Mesodermal cell (in vitro differentiated cells): Measurements from ENCODE around the gene UHRF1.
A peak's percentile ranks its signal among the peaks of the same experiment; 100 is the strongest.

Experiments
- H3K27ac ChIP-seq: 2 replicates; pipeline ENCODE4 v1.7.0; 2013; ENCODE audit warnings: mild to moderate bottlenecking, low read depth, low read length, moderate library complexity; ENCODE audit not compliant: severe bottlenecking
- H3K36me3 ChIP-seq: 2 replicates; pipeline ENCODE4 v1.7.1; 2013; ENCODE audit warnings: mild to moderate bottlenecking, low read length, moderate library complexity; ENCODE audit not compliant: control insufficient read depth, insufficient read depth
- H3K4me1 ChIP-seq: one replicate; pipeline ENCODE4 v1.7.1; 2013; ENCODE audit warnings: mild to moderate bottlenecking, low read length; ENCODE audit not compliant: insufficient read depth, control insufficient read depth, poor library complexity, severe bottlenecking
- H3K4me3 ChIP-seq: 2 replicates; pipeline ENCODE4 v1.7.0; 2013; ENCODE audit warnings: low read length, control low read depth, mild to moderate bottlenecking; ENCODE audit not compliant: insufficient read depth, poor library complexity, severe bottlenecking; ENCODE audit errors: extremely low read depth
- H3K9me3 ChIP-seq: 2 replicates; pipeline ENCODE4 v1.7.1; 2013; ENCODE audit warnings: mild to moderate bottlenecking, low read length, moderate library complexity; ENCODE audit not compliant: control insufficient read depth
- WGBS, 2 experiments: methylation state at CpG; one replicate each; pipeline ENCODE4 v1.1.5; 2013; ENCODE audit warnings: missing lambda C conversion rate in 2 of 2; ENCODE audit not compliant: insufficient coverage in 2 of 2; 5-methylcytosine and 5-hydroxymethylcytosine counted together

UHRF1 gene

GRCh38 chr19:4965061-4965460, 55.8 kb downstream of the UHRF1 start:
- H3K9me3 ChIP-seq = no peaks in the 10 kb centered on the region
- 98 to 100% methylated on average over 4 to 5 of the region's 6 CpGs for WGBS, 2 experiments
- peaks cover 34% of the 10 kb centered on the region for H3K36me3 ChIP-seq
- H3K4me3 ChIP-seq = no peak overlapping the region
- H3K27ac ChIP-seq = no peak overlapping the region
- peaks cover 3% of the 10 kb centered on the region for H3K4me1 ChIP-seq

GRCh38 chr19:4966591-4966990, 57.3 kb downstream of the UHRF1 start:
- Histone ChIP-seq H3K9me3 (no peaks in the 10 kb centered on the region), H3K27ac (no peak overlapping the region), H3K36me3 (peaks cover 29% of the 10 kb centered on the region), H3K4me3 (no peak overlapping the region), H3K4me1 (peaks cover 16% of the 10 kb centered on the region)
- WGBS, 2 experiments = 84 to 95% methylated on average over 3 to 5 of the region's 6 CpGs

GRCh38 chr19:4967738-4968461, 58.6 kb downstream of the UHRF1 start:
- Histone ChIP-seq H3K9me3 (no peaks in the 10 kb centered on the region), H3K4me3 (peak overlapping the region; percentile 9), H3K27ac (no peak overlapping the region), H3K36me3 (peaks cover 23% of the 10 kb centered on the region), H3K4me1 (peaks cover 26% of the 10 kb centered on the region)
- 84 to 89% methylated on average over 7 to 9 of the region's 16 CpGs for WGBS, 2 experiments

- no peaks in the 10 kb centered on the region for H3K9me3 ChIP-seq
- H3K4me1 ChIP-seq = peaks cover 28% of the 10 kb centered on the region
- H3K36me3 ChIP-seq = peaks cover 16% of the 10 kb centered on the region
- peak within 1 kb of the TSS; percentile 82 for H3K4me3 ChIP-seq
- WGBS, 2 experiments = 1% methylated on average over 64 to 69 of the region's 96 CpGs
- H3K27ac ChIP-seq = no peak within 1 kb of the TSS
Observed at GRCh38 chr19:4968462-4969291, 59.4 kb downstream of the UHRF1 start, which contains the start of gene KDM4B. Gene KDM4B, plus strand, starts transcription at chr19:4969113. Its CDS starts 63,778 bp downstream, at chr19:5032891.

- 0 to 1% methylated on average over 23 to 30 of the region's 54 CpGs for WGBS, 2 experiments
- peak overlapping the region; percentile 82 for H3K4me3 ChIP-seq
- H3K9me3 ChIP-seq = no peaks in the 10 kb centered on the region
- peaks cover 11% of the 10 kb centered on the region for H3K36me3 ChIP-seq
- H3K4me1 ChIP-seq = peaks cover 29% of the 10 kb centered on the region
- no peak overlapping the region for H3K27ac ChIP-seq
Observed at GRCh38 chr19:4969292-4969771, 60.0 kb downstream of the UHRF1 start.

GRCh38 chr19:4969772-4970531, 60.7 kb downstream of the UHRF1 start:
- WGBS, 2 experiments = 4 to 6% methylated on average over 13 to 21 of the region's 25 CpGs
- peaks cover 7% of the 10 kb centered on the region for H3K36me3 ChIP-seq
- no peaks in the 10 kb centered on the region for H3K9me3 ChIP-seq
- no peak overlapping the region for H3K27ac ChIP-seq
- peaks cover 35% of the 10 kb centered on the region for H3K4me1 ChIP-seq
- peak overlapping the region; percentile 82 for H3K4me3 ChIP-seq

GRCh38 chr19:4970558-4971423, 61.5 kb downstream of the UHRF1 start:
- Histone ChIP-seq H3K9me3 (no peaks in the 10 kb centered on the region), H3K4me1 (peaks cover 42% of the 10 kb centered on the region), H3K36me3 (peaks cover 5% of the 10 kb centered on the region), H3K4me3 (peak overlapping the region; percentile 82), H3K27ac (no peak overlapping the region)
- 8 to 10% methylated on average over 24 to 26 of the region's 31 CpGs for WGBS, 2 experiments

GRCh38 chr19:4971424-4971793, 62.1 kb downstream of the UHRF1 start:
- H3K36me3 ChIP-seq = peaks cover 6% of the 10 kb centered on the region
- H3K9me3 ChIP-seq = no peaks in the 10 kb centered on the region
- 41 to 42% methylated on average over 7 to 10 of the region's 10 CpGs for WGBS, 2 experiments
- peak overlapping the region; percentile 82 for H3K4me3 ChIP-seq
- no peak overlapping the region for H3K27ac ChIP-seq
- peaks cover 45% of the 10 kb centered on the region for H3K4me1 ChIP-seq

- Histone ChIP-seq H3K4me3 (no peak overlapping the region), H3K9me3 (no peaks in the 10 kb centered on the region), H3K36me3 (peaks cover 9% of the 10 kb centered on the region), H3K4me1 (peaks cover 50% of the 10 kb centered on the region), H3K27ac (no peak overlapping the region)
- whole genome bisulfite sequencing, 2 experiments = 92 to 96% methylated on average over 12 to 18 of the region's 19 CpGs
Observed at GRCh38 chr19:4971816-4972495, 62.7 kb downstream of the UHRF1 start.
